Measurements from ENCODE around the gene GLIS1. TPM values are rescaled to one million over a fixed set of nuclear protein-coding genes. Genes with fewer than 3 reads are reported as not detected.
"Not testable (repeated sequence)": the region's sequence is repeated elsewhere in the genome, so short reads cannot be mapped to it uniquely, and the experiment has no call there.

Gene GLIS1
- total RNA-seq, 1 donor from 2014 or later, result not detected

DNA sequence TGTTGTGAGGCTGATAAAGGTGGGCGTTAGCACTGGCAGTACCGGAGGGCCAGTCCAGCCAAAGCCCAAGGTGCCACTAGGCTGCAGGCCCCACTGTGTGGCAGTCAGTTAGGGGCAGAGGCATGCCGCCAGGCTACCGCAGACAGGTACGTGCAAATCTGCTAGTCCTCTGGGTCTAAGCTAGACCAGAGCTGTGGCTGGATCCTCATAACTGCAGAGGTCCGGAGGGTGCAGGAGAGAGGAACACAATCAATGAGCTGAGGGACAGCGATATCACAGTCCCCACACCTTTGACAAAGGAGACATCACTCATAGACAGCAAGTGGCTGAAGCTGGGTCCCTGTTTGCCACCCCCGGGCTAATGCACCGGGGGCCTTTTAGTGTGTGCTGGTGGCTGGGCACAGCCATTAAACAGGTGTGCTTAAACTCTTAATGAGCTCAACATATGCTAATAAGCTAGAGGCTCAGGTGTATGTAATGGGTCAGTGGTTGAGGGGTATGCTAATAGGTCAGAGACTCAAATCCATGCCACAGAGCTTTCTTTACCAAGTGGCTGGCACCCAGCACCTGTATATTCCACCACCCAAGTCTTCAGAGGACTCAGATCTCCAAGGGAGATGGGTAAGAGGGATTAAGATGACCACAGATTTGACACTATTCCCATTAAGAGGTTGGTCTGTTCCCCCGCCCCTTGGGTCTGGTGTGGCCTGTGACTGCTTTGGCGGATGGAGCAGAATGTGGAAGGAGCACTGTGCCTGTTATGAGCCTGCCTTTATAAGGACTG lies 82.0 kb downstream of the GLIS1 start:
- intact Hi-C loops (cut with micrococcal nuclease), result no loop called here

DNA sequence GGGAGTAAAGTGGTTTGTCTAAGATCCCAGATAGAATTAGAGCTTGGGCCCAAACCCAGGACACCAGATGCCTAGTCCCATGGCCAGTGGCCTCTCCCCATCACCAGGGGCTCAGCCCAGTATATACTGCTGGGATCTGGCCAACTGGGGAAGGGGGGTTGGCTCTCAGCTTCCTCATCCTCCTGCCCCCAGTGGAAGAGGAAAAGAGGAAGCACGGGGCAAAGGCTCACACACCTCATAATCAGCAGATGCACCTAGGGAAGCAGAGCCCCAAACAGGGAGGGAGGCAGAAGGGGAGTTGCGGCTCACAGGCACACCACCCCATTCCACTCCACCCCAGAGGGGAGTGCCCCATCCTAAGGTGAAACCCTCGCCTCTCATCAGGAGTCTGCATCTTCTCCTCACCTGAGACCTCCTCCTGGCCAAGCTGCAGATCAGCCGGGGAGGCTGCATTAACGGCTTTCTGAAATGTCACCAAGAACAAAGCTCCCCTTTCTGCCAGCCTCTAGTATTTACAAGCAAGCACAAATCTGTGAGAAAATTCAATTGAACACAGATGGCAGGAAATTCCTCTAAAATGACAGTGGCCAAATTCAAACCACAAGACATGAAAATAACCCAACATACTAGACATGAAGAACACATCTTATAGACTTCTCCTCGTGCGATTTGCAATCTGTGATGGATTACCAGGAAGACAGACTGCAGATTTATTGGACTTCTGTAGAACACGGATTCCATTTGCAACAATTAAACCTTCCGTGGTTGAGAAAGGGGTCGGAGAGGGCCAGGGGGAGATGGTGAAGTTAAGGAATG lies 82.8 kb downstream of the GLIS1 start:
- intact Hi-C loops (cut with micrococcal nuclease), result no loop called here

DNA sequence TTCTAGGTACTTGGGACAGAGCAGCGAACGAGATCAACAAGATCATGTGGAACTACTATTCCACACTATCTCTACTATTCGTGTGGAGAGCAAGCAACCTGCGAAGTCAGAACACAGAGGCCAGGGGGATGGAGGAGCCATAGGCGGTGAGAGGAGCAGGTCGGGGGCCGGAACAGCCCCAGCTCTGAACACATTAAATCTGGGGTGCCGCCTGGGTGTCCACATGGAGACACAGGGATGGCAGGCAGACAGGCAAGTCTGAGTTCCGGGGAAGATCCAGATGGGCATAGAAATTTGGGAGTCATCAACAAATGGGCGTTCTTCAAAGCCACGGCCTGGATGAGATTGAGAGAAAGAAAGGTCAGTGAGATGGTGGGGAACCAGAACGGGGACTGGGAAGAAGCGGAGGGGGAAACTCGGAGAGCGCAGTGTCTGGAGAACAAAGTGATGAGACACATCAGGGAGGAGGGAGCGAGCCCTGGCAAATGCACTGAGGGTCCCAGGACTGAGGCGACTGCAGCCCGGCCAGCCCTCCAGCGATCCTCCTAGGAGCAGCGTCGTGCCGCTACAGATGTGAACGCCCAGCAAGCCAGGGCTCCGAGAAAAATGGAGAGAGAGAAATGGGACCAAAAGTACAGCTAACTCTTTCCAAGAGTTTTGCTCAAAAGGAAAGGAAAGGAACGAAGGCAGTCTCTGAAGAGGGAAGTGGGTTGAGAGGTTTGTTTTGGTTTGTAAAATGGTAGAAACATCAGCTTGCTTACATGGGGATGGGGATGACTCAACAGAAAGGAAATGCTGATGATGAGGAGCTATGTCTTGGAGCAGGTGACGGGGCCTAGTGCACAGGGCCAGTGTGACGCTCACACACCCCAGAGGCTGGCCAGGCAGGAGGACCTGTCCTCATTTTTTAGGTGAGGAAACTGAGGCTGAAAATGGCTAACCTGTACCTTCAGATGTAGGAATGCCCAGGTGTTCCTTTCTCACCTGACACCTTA lies 84.5 kb downstream of the GLIS1 start:
- intact Hi-C loops (cut with micrococcal nuclease), result no loop called here

DNA sequence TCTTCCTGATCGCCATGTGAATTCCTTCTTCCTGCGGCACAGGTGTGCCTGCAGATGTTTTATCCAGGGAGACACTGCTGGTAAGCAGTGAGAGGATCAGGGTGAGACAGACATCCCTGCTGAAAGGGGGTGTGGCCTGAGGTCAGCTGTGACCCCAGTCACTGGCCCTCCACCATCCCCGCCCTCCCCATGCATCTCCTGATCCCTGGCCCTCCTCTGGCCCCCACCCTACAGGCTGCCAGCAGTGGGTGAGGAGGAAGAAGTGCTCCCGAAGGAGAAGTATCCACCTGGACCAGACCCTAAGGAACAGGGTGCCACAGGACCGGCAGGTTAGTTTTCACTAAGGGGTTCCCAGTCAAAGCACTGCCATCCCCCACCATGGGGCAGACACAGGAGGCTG lies 85.3 kb downstream of the GLIS1 start:
- intact Hi-C loops (cut with micrococcal nuclease), result no loop called here

DNA sequence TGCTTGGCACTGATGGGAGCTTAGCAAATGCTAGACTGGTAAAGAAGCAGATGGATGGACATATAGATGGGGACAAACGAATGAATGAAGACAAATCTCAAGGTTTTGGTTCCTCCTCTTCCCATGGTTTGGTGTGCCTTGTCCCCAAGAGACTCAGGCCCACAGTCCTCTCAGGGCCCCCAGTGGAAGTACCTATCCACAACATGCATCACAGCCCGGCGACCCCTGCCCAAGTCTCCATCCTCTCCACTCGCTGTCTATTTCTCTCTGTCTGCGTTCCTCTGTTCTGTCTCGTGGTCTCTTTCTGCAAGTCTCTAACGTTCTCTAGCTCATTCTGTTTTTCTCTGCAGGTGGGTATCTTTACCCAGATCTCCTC lies 85.8 kb downstream of the GLIS1 start:
- intact Hi-C loops (cut with micrococcal nuclease), result no loop called here

DNA sequence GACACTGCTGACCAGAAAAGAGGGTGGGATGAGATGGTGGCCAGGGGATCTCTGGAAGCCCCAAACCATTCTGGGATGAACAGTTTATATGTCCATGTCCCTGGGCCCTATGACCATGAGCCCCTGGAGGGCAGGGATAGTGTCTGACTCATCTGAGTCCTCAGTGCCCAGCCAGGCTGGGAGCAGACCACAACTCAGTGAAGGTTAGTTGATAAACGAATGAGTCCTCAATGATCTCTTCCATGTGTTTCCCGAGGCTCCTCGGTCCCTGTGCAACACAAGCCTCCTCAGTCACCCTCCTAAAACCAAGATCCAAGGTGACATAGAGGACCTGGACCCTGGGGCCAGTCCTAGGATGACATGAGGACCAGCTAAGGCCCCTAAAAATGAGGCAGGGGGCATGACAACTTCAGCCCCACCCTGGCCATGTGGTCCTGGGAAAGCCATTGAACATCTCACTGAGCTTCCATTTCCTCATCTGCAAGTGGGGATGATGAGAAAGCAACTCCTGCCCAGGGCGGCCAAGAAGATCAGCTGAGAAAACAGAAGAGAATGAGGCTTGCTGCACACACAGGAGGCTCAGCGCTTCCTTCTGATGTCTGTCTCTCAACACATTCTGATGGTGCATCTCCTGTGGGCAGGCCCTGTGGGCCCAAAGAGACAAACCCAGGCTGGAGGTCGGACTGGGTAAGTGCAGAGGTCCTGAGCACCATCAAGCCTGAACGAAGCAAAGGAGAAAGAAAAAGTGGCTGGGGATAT lies 86.3 kb downstream of the GLIS1 start:
- intact Hi-C loops (cut with micrococcal nuclease), result no loop called here

DNA sequence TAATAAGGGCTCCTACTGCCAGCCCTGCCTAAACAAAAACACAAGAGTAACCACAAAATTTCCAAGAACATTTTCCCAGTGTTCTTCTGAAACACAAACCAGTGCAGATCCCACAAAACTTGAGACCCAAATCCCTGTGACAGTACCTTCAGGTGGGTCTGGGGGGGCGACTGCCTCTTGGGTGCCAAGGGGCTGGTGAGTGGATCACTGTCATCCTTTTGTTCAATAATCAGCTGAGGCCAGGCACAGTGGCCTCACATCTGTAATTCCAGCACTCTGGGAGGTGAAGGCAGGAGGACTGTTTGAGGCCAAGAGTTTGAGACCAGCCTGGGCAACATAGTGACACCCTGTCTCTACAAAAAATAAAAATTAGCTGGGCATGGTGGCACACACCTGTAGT lies 87.6 kb downstream of the GLIS1 start:
- intact Hi-C loops (cut with micrococcal nuclease), result no loop called here

DNA sequence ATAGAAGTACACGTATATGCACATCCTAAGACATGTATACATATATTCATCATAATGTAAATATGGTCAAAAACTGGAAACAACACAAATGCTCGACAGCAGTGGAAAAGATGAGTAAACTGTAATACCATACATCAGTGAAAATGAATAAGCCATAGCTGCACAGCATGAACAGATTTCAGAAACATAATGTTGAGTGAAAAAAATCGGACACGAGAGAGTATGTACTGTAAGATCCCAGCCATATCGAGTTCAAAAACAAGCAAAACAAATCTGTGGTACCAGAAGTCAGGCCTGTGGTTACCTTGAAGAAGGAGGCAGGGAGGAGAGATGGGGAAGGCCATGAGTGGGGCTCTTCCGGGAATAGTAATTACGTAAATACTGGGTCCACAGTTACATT lies 90.4 kb downstream of the GLIS1 start:
- intact Hi-C loops (cut with micrococcal nuclease), result no loop called here

DNA sequence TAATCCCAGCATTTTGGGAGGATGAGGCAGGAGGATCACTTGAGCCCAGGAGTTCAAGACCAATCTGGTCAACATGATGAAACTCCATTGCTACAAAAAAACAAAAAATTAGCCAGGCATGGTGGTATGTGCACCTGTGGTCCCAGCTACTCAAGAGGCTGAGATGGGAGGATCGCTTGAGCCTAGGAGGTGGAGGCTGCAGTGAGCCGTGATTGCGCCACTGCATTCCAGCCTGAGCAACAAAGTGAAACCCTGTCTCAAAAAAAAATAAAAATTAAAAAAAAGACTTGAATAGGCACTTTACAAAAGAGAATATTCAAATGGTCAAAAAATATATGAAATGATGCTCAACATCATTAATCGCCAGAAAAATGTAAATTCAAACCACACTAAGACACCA lies 91.0 kb downstream of the GLIS1 start:
- intact Hi-C loops (cut with micrococcal nuclease), result not testable (repeated sequence)

DNA sequence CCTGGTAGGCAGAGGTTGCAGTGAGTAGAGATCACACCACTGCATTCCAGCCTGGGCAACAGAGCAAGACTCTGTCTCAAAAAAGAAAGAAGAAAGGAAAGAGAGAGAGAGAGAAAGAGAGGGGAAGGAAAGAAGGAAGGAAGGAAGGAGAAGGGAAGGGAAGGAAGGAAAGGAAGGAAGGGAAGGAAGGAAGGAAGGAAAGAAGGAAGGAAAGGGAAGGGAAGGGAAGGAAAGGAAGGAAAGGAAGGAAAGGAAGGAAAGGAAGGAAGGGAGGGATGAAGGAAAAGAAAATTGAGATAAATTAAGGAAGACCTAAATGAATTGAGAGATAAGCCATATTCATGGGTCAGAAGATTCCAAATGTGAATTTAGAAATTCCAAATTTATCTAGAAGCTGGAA lies 92.2 kb downstream of the GLIS1 start:
- intact Hi-C loops (cut with micrococcal nuclease), result no loop called here

DNA sequence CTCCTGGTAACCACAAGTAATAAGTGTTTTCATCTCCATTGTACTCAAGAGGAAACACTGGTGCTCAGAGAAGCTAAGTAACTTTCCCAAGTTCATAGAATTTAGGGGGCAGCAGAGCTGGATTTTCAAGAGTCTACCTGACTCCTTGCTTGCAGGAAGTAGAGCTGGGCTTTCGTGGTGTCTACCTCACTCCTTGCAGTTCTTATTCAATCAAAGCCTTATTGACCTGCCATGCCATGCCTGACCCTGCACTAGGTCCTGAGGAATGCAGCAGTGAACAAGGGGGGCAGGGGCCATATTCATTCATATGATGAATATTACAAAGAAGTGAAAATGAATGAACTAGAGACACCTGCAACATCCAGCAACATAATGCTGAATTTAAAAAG lies 93.3 kb downstream of the GLIS1 start:
- intact Hi-C loops (cut with micrococcal nuclease), result no loop called here

DNA sequence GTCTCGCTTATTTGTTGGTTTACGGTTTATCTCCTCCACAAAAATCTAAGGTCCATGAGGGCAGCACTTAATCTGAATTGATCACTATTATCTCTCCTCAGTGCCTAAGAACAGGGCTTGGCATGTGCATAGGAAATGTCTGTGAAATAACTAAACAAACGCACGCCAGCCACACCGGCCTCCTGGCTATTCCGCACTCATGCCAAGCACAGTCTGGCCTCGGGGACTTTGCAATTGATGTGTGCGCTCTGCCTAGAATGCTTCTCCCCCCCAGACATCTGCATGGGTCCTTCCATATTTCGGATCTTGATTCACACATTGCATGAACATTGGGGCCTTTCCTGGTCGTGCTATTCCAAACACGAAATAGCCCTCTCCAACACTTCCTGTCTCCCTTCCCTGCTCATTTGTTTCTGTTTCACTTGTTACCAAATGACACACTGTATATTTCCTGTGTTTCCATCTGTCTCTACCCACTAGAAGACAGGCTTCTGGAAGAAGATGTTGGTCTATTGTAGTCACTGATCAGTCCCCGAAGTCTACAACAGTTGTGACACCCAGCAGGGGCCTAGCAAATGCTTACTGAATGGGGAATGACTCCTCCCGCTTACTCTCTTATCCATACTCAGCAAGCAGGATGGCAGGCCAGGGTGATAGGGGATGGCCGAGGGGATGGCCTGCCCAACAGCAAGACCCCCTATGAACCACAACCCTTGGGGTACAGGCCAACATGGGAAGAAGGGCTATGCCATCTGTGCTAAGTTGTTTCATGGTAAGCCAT lies 93.9 kb downstream of the GLIS1 start:
- intact Hi-C loops (cut with micrococcal nuclease), result no loop called here

DNA sequence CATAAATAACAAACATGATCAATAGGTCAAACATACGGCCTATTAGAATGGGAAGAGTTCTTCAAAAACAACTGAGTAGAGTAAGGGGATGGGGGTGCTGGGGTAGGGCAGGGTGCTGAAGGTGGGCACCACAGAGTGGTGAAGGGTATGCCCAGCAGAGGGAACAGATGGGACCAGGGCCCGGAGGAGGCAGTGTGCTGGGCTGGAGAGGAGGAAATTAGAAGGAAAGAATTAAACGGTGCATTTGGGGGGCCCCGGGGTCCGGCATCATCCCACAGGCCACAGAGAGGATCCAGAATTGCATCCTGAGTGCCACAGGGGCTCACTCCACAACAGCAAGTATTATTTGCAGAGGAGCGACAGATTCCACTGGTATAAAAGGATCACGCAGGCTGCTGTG lies 94.5 kb downstream of the GLIS1 start:
- intact Hi-C loops (cut with micrococcal nuclease), result no loop called here

DNA sequence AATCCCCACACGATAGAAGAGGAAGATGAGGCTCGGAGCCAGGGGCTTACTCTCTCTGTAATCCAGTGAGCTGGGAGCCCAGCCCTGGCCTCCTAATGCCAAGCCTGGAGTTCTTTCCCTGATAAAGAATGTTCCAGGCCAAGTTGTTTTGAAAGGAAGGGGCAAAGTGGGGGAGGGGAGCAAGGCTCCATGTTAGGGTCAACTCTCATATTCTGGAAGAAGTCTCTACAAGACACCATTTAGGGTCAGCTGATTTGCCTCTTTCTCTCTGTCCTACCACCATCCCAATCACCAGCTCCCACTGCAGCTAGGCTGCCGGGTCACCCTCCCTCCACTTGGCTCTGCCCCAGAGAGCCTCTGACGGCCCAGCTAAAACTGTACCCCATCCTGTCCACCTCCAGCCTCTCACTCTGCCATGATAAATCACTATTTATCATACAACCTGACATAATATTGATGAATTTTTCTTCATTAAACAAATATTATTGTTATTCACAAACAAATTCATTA lies 95.0 kb downstream of the GLIS1 start:
- intact Hi-C loops (cut with micrococcal nuclease), result no loop called here

DNA sequence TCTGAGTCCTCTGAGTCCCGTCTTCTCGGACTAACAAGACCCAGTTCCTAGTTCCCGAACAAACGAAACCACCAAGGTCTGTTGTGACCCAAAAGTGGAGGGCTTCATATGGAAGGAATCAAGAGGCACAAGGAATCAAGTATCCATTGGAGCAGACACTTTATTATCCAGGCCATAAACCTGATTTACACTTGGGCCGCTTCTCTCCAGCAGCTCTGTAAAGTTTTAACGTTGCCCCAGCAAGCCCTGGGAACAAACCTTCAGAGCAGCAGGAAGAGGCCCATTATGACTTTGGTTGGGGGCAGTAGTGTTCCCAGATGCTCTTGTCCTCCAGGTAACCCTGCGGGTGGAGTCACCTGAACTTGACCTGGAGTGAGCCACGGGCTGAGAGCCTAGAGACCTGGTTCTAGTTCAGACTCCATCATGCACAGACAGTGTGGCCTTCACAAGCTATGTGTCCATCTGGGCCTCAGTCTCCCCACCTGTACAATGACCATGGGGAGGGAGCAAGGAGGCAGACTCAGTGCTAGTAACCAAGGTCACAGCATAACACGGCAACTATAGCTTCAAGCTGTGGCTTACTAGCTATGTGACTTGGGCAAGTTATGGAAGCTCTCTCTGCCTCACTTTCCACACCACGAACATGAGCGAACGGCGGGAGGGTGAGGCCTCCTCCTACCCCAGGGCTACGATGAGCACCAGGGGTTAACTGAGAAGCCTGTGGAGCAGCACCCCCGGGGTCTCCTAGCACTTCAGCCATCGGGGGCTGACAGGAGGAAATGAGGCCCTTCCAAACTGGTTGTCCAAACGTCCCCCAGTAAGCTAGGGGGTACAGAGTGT lies 95.7 kb downstream of the GLIS1 start:
- intact Hi-C loops (cut with micrococcal nuclease), result no loop called here

DNA sequence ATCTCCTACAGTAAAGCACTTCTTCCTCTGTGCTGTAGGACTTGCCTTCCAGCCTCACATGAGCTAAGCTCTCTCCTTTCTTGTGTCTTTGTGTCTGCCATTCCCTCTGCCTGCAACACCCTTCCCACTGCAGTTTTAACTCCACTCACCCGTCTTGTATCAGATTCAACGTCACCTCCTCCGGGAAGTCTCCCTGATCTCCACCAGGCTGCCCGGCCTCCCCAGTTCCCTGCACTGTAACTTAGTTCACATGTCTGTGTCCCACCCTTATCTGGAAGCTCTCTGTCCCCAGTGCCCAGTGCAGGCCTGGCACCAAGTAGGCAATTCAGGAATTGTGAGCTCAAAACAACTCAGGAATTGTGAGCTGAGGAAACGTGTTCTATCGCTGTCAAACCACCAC lies 96.4 kb downstream of the GLIS1 start:
- intact Hi-C loops (cut with micrococcal nuclease), result no loop called here

DNA sequence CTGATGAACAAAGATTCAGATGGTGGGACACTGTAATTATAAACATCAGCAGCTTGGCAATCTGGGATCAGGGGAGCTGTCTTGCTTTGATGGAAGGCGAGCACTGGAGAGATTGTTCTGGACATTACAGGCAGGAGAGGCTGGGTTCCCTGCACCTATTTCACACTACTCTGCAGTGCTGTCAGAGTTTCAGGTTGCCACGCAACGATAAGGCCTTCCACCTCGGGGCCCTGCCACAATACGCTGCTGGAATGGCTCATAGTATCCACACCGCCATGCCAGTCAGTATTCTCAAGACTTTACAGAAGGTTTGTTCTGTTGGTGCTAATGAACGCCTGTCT lies 96.8 kb downstream of the GLIS1 start:
- intact Hi-C loops (cut with micrococcal nuclease), result no loop called here

DNA sequence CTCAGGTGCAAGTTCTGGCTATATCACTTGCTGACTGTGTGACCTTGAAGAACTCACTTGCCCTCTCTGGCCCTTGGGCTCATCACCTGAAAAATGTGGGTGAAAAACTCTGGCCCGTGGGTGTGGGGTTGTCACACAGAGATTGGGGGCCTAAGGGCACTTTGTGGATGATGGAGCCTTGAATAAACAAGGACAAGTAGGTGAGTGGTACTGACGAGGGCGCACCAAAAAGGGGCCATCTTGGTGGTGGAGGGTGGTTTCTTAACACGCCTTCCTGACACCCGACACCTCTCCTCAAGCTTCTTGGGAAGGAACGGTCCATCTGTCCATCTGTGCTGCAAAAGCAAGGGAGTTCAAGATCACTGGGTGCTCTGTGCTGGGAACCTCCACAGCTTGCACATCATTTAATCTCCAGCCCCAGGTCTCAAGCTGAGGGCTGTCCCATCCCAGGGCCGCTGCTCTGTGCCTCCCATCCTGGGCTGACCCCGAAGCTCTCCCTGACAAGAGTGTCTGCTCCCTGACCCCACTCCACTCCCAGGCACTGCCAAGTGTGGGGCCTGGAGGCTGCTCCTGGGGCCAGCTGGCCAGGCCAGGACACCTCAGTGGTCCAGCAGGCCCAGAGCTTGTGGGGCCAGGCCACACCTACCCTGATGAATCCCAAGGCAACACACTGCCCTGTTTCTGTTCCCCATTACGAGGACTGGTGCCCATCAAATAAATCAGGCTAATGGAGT lies 97.3 kb downstream of the GLIS1 start:
- intact Hi-C loops (cut with micrococcal nuclease), result no loop called here

DNA sequence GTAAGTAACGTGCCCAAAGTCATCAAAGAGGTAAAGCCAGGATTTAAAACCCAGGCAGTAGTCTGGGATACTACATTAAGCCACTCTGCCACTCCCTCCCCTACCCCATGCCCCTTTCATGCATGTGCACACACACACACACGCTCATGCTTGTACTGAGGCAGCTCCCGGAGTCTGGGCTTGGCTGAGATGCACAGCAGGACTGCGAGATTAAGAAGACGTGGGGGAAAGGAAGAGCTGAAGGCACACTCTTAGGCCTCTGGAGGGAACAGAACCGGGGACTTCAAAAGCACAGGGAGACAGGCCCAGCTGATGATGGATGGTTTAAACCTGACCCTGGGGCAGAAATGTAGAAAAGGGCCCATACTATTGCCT lies 98.3 kb downstream of the GLIS1 start:
- intact Hi-C loops (cut with micrococcal nuclease), result no loop called here

Measured in T-helper 1 cell treated with Interleukin-12 subunit alpha and Interleukin-12 subunit beta and Interleukin-4 antibody, amounts not matched to agents 30 ng/mL and 1 ng/mL, for 36 hours (primary cell).